Activated CD8-positive, alpha-beta T cell treated with anti-CD3 and anti-CD28 coated beads for 36 hours (primary cell): Measurements from ENCODE around the gene PEX11G. TPM values are rescaled to one million over a fixed set of nuclear protein-coding genes. Genes with fewer than 3 reads are reported as not detected.

Source experiments
- ATAC-seq: fragments of 200-7000 bp; cut with Tn5 transposase; one replicate; pipeline ENCODE4 v1.10.0; 2021; ENCODE audit warnings: mild to moderate bottlenecking, moderate library complexity
- CTCF ChIA-PET: fragments of 350-600 bp; sonication (Branson Sonifier 250); formaldehyde crosslinking; loops from one replicate; lab custom pipeline; 2021; ENCODE audit warnings: antibody characterized with exemption; lab: Charles Lee
- POLR2A ChIA-PET: fragments of 350-600 bp; sonication (Branson Sonifier 250); formaldehyde crosslinking; loops from one replicate; lab custom pipeline; 2021; ENCODE audit warnings: antibody characterized with exemption; lab: Charles Lee
- DNase-seq: peaks from one replicate; pipeline ENCODE4 v3.0.0-alpha.2; 2020
- H3K27ac Mint-ChIP-seq: one replicate; pipeline ENCODE4 v1.8.0; 2021; ENCODE audit warnings: mild to moderate bottlenecking, mixed read lengths
- H3K27me3 Mint-ChIP-seq: one replicate; pipeline ENCODE4 v1.8.0; 2021; ENCODE audit warnings: mixed read lengths
- H3K36me3 Mint-ChIP-seq: one replicate; pipeline ENCODE4 v1.8.0; 2021; ENCODE audit warnings: low read depth, mixed read lengths
- H3K4me1 Mint-ChIP-seq: one replicate; pipeline ENCODE4 v1.8.0; 2021; ENCODE audit warnings: low read depth, mixed read lengths
- H3K4me3 Mint-ChIP-seq: one replicate; pipeline ENCODE4 v1.8.0; 2021; ENCODE audit warnings: mild to moderate bottlenecking, moderate library complexity, mixed read lengths
- H3K9me3 Mint-ChIP-seq: one replicate; pipeline ENCODE4 v1.8.0; 2021; ENCODE audit warnings: mixed read lengths
- intact Hi-C: fragments of 100-400 bp; cut with micrococcal nuclease; formaldehyde crosslinking; loops from one replicate; pipeline ENCODE4 v1.10.0; 2022
- total RNA-seq, 2 experiments: library from RNA; stranded (reverse); gene quantifications; one replicate each; pipeline ENCODE4 v1.2.3, GENCODE V29; 2021
- TF ChIP-seq, protein P1 (sequence below): fragments of 200-600 bp; IDR thresholded peaks from one replicate; pipeline ENCODE4 v1.8.0; 2022; ENCODE audit warnings: antibody characterized with exemption, mild to moderate bottlenecking

The PEX11G gene
- total RNA-seq, 2 experiments from 2014 or later: 1.4 to 1.5 TPM

DNA sequence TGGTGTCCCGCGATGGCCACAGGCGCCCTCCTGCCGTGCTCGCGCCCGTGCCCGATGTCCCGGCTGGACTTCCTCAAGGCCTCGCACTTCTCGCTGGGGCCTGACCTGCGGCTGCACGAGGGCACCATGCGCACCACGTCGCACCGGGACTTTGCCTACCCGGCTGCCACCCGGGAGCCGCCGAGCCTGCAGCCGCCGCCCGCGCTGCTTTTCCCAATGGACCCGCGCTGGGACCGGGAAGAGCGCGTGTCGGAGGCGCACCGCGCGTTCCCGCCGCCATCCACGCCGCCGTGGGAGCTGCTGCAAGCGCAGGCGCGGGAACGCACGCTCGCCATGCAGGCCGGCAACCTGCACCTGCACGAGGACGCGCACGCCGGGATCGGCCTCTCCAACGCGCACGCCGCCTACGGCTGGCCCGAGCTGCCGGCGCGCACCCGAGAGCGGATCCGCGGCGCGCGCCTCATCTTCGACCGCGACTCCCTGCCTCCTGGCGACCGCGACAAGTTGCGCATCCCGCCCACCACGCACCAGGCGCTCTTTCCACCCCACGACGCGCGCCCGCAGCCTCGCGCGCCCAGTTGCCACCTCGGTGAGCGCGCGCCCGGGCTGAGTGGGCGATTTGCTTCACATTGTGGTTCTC is 12.1 kb upstream of the PEX11G start:
- Mint-ChIP-seq H3K4me1 (peaks cover 9% of the 10 kb centered on the region), H3K27me3 (peaks cover 40% of the 10 kb centered on the region), H3K4me3 (peak overlapping the region; percentile 48), H3K9me3 (no peaks in the 10 kb centered on the region), H3K36me3 (no peaks in the 10 kb centered on the region), H3K27ac (no peak overlapping the region)
- POLR2A ChIA-PET: interaction anchor here (0.6 kb wide), 1 partner anchor 103 kb away, joined by 3 read pairs; no protein-coding TSS in a partner anchor
- CTCF ChIA-PET: interaction anchor here (1.1 kb wide), 1 partner anchor 134 kb away, joined by 3 read pairs; no protein-coding TSS in a partner anchor
- TF ChIP-seq, protein P1, sequence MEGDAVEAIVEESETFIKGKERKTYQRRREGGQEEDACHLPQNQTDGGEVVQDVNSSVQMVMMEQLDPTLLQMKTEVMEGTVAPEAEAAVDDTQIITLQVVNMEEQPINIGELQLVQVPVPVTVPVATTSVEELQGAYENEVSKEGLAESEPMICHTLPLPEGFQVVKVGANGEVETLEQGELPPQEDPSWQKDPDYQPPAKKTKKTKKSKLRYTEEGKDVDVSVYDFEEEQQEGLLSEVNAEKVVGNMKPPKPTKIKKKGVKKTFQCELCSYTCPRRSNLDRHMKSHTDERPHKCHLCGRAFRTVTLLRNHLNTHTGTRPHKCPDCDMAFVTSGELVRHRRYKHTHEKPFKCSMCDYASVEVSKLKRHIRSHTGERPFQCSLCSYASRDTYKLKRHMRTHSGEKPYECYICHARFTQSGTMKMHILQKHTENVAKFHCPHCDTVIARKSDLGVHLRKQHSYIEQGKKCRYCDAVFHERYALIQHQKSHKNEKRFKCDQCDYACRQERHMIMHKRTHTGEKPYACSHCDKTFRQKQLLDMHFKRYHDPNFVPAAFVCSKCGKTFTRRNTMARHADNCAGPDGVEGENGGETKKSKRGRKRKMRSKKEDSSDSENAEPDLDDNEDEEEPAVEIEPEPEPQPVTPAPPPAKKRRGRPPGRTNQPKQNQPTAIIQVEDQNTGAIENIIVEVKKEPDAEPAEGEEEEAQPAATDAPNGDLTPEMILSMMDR: no peak
- intact Hi-C loops: no loop called here
- peak; percentile 74 for DNase-seq
- peak; percentile 65 for ATAC-seq

DNA sequence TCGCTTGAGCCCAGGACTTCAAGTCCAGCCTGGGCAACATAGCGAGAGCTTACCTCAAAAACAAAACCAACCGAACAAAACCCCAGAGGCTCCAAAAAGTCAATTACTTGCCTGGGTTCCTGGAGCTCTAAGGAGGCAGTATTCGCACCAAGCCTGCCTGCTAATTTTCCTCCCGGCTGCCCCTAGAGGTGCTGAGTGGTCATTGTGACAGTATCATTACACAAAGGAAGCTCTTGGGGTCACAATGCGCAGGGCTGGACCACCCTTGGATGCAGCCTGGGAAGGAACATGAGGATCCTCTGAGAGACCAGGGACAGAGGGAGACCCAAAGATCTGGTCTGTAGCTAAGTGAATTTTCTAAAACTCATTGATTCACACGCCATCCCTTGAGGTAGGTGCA is 8.5 kb upstream of the PEX11G start:
- H3K4me1 Mint-ChIP-seq: peaks cover 8% of the 10 kb centered on the region
- no peaks in the 10 kb centered on the region for H3K36me3 Mint-ChIP-seq
- no peaks in the 10 kb centered on the region for H3K9me3 Mint-ChIP-seq
- TF ChIP-seq, protein P1: peak; percentile 54
- CTCF ChIA-PET: interaction anchor here (1.1 to 1.4 kb wide), 4 partner anchors 9 to 36 kb away, joined by 3 to 4 read pairs (median 4); partner anchors contain the start of gene ZNF358
- no peak overlapping the region for H3K4me3 Mint-ChIP-seq
- DNase-seq (peak; percentile 33), ATAC-seq (peak; percentile 62)
- H3K27ac Mint-ChIP-seq: no peak overlapping the region
- intact Hi-C loops: no loop called here
- peaks cover 24% of the 10 kb centered on the region for H3K27me3 Mint-ChIP-seq
- POLR2A ChIA-PET: interaction anchor here (0.5 to 1.5 kb wide), 3 partner anchors 14 to 152 kb away, joined by 3 read pairs; partner anchors contain the start of gene ZNF358

DNA sequence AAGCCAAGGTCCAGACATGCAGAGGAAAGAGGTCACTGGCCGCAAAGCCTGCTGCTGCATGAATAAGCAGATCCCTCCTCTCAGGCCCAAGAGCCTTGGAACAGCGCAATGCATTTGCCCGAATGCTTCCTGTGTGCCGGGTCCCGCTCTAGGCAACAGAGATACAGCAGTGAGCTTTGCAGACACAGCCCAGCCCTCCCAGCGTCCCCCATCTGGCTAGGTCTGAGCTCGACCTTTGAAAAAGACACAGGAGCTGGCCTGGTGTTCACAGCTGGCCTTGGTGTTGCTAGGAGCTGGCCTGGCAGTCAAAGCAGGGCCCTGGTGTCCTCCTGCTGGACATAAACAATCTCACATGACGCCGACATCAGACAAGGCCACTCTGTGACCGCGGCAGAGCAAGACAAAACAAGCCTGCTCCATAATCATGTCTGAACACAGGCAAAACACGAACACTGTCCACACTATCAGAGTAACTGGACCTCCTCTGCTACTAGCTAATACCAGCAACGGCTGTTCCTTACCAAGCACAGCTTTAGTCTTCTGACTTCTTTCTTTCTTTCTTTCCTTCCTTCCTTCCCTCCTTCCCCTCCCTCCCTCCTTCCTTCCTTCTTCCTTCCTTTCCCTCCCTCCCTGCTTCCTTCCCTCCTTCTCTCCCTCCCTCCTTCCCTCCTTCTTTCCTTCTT is 5.7 kb upstream of the PEX11G start:
- POLR2A ChIA-PET: no interaction called here
- Mint-ChIP-seq H3K27ac (no peak overlapping the region), H3K9me3 (no peaks in the 10 kb centered on the region), H3K27me3 (peaks cover 14% of the 10 kb centered on the region), H3K4me3 (no peak overlapping the region), H3K36me3 (no peaks in the 10 kb centered on the region), H3K4me1 (peaks cover 17% of the 10 kb centered on the region)
- TF ChIP-seq, protein P1: no peak
- no peak for ATAC-seq
- intact Hi-C loops: no loop called here
- DNase-seq: no peak
- CTCF ChIA-PET: interaction anchor here (0.6 kb wide), 1 partner anchor 9 kb away, joined by 3 read pairs; no protein-coding TSS in a partner anchor

DNA sequence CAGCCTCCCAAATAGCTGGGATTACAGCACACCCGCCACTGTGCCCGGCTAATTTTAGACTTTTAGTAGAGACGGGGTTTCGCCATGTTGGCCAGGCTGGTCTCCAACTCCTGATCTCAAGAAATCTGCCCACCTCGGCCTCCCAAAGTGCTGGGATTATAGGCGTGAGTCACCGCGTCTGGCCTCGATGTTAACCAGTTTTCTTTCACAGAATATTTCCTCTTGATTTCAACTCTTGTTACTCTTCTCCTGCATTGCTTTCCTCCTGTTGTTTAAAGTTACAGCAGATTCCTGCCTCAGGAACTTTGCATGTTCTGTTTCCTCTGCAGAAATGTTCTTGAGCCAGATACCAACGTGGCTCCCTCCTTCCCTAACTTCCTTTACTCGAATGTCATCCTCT is 3.7 kb upstream of the PEX11G start:
- ChIA-PET CTCF (interaction anchor here (0.6 kb wide), 1 partner anchor 12 kb away, joined by 3 read pairs; no protein-coding TSS in a partner anchor), POLR2A (no interaction called here)
- intact Hi-C loops: no loop called here
- TF ChIP-seq, protein P1: no peak
- no peak for DNase-seq
- ATAC-seq: no peak
- Mint-ChIP-seq H3K27ac (peak overlapping the region; percentile 68), H3K9me3 (no peaks in the 10 kb centered on the region), H3K4me3 (no peak overlapping the region), H3K36me3 (no peaks in the 10 kb centered on the region), H3K27me3 (peaks cover 5% of the 10 kb centered on the region), H3K4me1 (peaks cover 22% of the 10 kb centered on the region)
